Measurements from ENCODE around the gene NLRC3.
A peak's percentile ranks its signal among the peaks of the same experiment; 100 is the strongest.

The NLRC3 gene

DNA sequence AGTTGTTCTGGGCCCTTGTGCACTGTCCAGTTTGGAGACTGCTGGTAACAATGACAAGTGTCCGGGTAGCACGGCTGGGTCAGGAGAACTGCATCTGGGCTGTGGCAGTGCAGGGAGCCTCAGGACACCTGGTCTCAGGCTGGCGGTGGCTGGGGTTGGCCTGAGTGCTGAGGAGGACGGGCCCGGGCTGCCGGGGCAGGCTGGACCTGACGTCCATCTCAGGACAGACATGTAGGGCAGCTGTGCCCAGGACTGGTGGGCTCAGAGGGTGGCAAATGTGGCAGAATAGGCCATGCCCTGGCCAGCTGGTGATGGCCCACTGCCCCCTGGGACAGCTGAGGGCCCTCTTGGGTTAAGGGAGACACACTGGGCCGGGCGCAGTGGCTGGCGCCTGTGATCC, 4.2 kb upstream of the NLRC3 start:
- no peak for DNase-seq (ENCODE audit: low read depth, low spot score)
- TF ChIP-seq, protein P1, sequence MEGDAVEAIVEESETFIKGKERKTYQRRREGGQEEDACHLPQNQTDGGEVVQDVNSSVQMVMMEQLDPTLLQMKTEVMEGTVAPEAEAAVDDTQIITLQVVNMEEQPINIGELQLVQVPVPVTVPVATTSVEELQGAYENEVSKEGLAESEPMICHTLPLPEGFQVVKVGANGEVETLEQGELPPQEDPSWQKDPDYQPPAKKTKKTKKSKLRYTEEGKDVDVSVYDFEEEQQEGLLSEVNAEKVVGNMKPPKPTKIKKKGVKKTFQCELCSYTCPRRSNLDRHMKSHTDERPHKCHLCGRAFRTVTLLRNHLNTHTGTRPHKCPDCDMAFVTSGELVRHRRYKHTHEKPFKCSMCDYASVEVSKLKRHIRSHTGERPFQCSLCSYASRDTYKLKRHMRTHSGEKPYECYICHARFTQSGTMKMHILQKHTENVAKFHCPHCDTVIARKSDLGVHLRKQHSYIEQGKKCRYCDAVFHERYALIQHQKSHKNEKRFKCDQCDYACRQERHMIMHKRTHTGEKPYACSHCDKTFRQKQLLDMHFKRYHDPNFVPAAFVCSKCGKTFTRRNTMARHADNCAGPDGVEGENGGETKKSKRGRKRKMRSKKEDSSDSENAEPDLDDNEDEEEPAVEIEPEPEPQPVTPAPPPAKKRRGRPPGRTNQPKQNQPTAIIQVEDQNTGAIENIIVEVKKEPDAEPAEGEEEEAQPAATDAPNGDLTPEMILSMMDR (IDR thresholded peaks at IDR 0.05; ENCODE audit: low read depth, low read length) = no peak
- H3K4me3 ChIP-seq (ENCODE audit: low read depth, low read length) = no peak overlapping the region
- in situ Hi-C loops (cut with HindIII; ENCODE audit: low sequenced_read_pairs) = no loop called here

DNA sequence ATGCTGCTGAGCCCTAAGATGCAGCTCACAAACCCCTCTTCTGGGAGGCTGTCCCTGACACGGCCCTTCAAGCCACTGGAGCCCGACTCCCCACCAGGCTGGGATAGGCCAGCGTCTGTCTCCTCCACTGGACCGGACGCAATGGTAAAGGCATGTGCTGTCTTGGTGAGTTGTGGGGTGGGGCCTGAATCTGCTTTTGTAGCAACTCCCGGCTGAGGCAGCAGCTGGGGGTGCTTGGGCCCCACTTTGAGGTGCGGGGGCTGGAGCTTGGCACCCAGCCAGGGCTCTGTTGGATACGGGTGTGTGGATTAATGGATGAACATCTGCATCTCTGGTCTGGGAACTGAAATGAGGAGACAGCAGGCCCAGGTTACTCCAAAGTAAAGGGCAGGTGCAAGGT, 3.5 kb upstream of the NLRC3 start:
- H3K4me3 ChIP-seq (ENCODE audit: low read depth, low read length) = no peak overlapping the region
- in situ Hi-C loops (cut with HindIII; ENCODE audit: low sequenced_read_pairs) = no loop called here
- TF ChIP-seq, protein P1 (IDR thresholded peaks at IDR 0.05; ENCODE audit: low read depth, low read length) = no peak

DNA sequence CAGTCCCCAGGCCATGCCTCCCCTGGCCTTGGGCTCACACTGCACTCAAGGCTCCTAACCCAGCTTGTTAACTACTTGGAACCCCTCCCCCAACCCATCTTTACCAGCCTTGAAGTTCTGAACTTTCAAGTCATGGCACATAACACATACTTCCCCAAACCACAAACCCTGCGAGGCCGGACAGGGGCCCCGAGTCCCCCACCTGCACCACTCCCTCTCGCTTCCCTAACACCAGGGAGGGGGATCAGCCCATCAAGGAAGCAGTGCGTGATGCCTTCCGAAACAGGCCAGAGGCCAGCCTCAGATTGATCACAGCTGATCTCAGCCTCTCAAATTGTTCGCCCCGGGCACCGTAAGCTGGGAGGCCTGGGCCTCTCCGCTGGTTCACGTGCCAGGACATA, 3.0 kb upstream of the NLRC3 start:
- in situ Hi-C loops (cut with HindIII; ENCODE audit: low sequenced_read_pairs) = no loop called here
- TF ChIP-seq, protein P1 (IDR thresholded peaks at IDR 0.05; ENCODE audit: low read depth, low read length) = no peak
- no peak overlapping the region for H3K4me3 ChIP-seq (ENCODE audit: low read depth, low read length)
- DNase-seq (ENCODE audit: low read depth, low spot score) = no peak

More for the DNA sequence above, 3.5 kb upstream of the NLRC3 start:
- peak; percentile 32 for DNase-seq (ENCODE audit: low read depth, low spot score)

DNA sequence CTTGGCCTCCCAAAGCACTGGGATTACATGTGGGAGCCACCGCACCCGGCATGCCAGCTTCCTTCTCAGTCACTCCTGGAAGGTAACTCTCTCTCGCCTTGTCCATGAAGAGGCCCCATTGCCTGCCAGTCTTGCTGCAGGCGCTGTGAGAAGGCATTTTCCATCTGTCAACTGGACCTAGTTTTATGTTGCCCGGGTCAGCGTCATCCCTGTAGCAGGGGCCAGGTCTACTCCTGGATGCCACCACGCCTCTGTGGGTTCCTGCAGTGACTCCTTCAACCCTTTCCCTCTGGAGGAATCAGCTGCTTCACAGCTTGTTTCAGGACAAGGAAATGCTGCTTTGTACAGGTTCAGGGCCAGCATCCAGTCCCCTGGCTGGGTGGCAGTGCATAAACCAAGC, 2.6 kb upstream of the NLRC3 start:
- in situ Hi-C loops (cut with HindIII; ENCODE audit: low sequenced_read_pairs) = no loop called here
- H3K4me3 ChIP-seq (ENCODE audit: low read depth, low read length) = no peak overlapping the region
- DNase-seq (ENCODE audit: low read depth, low spot score) = no peak
- TF ChIP-seq, protein P1 (IDR thresholded peaks at IDR 0.05; ENCODE audit: low read depth, low read length) = no peak

DNA sequence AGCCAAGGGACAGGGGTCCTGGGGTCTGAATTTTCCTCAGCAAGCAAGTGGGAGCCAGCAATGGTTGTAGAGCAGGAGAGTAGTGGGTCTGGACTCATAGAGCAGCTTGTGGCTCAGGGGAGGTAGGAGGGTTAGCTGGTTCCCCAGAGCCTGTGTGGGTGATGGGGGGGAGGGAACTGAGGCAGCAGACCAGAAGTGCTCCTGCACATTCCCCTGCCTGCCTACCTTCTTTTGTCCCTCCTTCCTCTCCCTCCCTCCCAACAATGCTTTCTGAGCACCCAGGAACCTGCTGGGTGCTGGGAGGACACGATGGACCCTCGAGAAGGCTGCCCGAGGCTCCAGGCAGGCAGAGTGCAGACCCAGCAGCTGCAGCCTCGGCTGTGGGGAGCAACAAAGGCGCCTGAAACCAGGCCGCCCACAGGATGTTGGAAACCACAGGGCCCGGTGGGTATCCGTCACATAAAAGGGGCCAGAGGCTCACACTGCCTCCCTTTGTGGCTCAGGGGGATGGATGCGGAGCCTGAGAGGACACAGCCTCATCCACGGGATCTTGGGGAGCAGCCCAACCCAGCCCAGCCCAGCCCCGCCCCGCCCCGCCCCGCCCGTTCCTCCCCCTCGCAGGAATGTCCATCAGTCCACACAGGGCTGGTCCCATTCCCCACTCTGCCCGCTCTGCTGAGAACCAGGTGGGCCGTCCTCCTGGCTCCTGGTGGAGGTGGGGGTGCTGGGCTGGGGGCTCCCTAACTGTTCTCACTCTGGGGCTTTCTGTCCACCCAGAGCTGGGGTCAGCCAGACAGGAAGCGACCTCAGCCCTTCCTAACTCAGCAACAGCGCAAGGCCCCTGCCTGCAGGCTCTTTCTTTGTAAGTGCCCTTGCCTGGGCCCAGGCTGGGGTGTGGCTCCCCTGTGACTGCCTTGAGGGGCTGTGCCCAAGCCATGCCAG, 1.7 kb upstream of the NLRC3 start:
- H3K4me3 ChIP-seq (ENCODE audit: low read depth, low read length) = no peak overlapping the region
- peak; percentile 7 for DNase-seq (ENCODE audit: low read depth, low spot score)
- in situ Hi-C loops (cut with HindIII; ENCODE audit: low sequenced_read_pairs) = no loop called here
- TF ChIP-seq, protein P1 (IDR thresholded peaks at IDR 0.05; ENCODE audit: low read depth, low read length) = no peak

DNA sequence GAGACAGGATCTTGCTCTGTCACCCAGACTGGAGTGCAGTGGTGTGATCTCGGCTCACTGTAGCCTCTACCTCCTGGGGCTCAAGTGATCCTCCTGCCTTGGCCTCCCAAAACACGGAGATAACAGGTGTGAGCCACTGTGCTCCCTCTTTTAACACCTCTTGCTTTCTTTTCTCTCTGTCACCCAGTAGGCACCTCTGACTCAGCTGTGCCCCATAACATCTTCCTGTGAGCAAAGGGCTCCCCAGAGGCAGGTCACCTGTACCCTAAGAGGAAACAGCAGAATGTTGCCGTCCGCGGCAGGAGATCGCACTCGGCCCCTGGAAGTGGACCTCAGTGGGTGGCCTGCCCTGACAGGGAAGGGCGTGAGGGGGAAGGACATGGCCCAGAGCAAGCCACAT, 918 bp upstream of the NLRC3 start:
- DNase-seq (ENCODE audit: low read depth, low spot score) = no peak
- in situ Hi-C loops (cut with HindIII; ENCODE audit: low sequenced_read_pairs) = no loop called here
- no peak overlapping the region for H3K4me3 ChIP-seq (ENCODE audit: low read depth, low read length)
- TF ChIP-seq, protein P1 (IDR thresholded peaks at IDR 0.05; ENCODE audit: low read depth, low read length) = no peak

Data from astrocyte of the spinal cord (primary cell).